HepG2 (cell line): Measurements from ENCODE around the gene ITGB6. TPM values are rescaled to one million over a fixed set of nuclear protein-coding genes. Genes with fewer than 3 reads are reported as not detected.

Experiments
- ATAC-seq: fragments of 200-7000 bp; cut with Tn5 transposase; 3 replicates; pipeline ENCODE4 v1.9.1; 2020; ENCODE audit warnings: mild to moderate bottlenecking, moderate library complexity
- BruUV-seq: library from RNA; stranded (reverse); fragments of 400-500 nt; replicated peaks from 2 replicates; lab custom pipeline; 2021; lab: Mats Ljungman, UMichigan
- CTCF ChIA-PET: fragments of 300-600 bp; formaldehyde crosslinking; extraction: SDS; loops from one replicate; lab custom pipeline; 2021; ENCODE audit warnings: low total read pairs, inconsistent platforms, low intra/inter-chr PET ratio; lab: Yijun Ruan, JAX
- POLR2A ChIA-PET: fragments of 350-600 bp; sonication (Branson Sonifier 250); formaldehyde crosslinking; loops from one replicate; lab custom pipeline; 2020; ENCODE audit warnings: antibody characterized with exemption, inconsistent platforms; lab: Yijun Ruan, JAX
- DNase-seq: peaks from one replicate; pipeline ENCODE4 v3.0.0-alpha.2; 2015; ENCODE audit warnings: low spot score
- FAIRE-seq: peaks from 3 replicates; lab custom pipeline; 2011; peaks lifted over from hg19 to GRCh38; lab: Jason Lieb, UNC
- H2AFZ ChIP-seq: one replicate; pipeline ENCODE4 v1.6.1; 2011; ENCODE audit warnings: low read length, inconsistent platforms
- H3K27ac ChIP-seq: fragments of 300-600 bp; 3 replicates; pipeline ENCODE4 v1.8.0; 2011; ENCODE audit warnings: mixed run types, mild to moderate bottlenecking, mixed read lengths, low read length, inconsistent platforms; ENCODE audit not compliant: insufficient read depth; ENCODE audit errors: extremely low read length
- H3K27me3 ChIP-seq, 2 experiments: fragments of 200-600 bp in 1 of 2; 2 replicates in 1 of 2; 3 replicates in 1 of 2; pipeline versions ENCODE4 v1.6.0 to v1.8.0; 2011; ENCODE audit warnings: low read length in 2 of 2, mild to moderate bottlenecking in 2 of 2, moderate library complexity in 2 of 2, inconsistent platforms in 1 of 2; ENCODE audit not compliant: insufficient read depth in 2 of 2, control insufficient read depth in 1 of 2
- H3K36me3 ChIP-seq, 2 experiments: fragments of 200-600 bp in 1 of 2; replicated peaks in 1 of 2; 2 replicates in 1 of 2; 3 replicates in 1 of 2; pipeline versions ENCODE4 v1.5.1 to v1.8.0; 2011; ENCODE audit warnings: low read length in 2 of 2, inconsistent platforms in 1 of 2; ENCODE audit not compliant: insufficient read depth in 2 of 2, control insufficient read depth in 1 of 2
- H3K4me1 ChIP-seq: 2 replicates; pipeline ENCODE4 v1.5.1; 2012; ENCODE audit warnings: low read length, inconsistent platforms; ENCODE audit not compliant: insufficient read depth
- H3K4me2 ChIP-seq: 2 replicates; pipeline ENCODE4 v1.6.0; 2011; ENCODE audit warnings: low read depth, low read length, inconsistent platforms
- H3K4me3 ChIP-seq, 3 experiments: fragments of 200-600 bp in 1 of 3; sonication (generic), shearing (Covaris generic) in 1 of 3; replicated peaks in 1 of 3; 2 replicates each; pipeline ENCODE4 v1.5.1; 2011 to 2016; ENCODE audit warnings: low read length in 3 of 3, inconsistent platforms in 2 of 3, low read depth in 2 of 3, mild to moderate bottlenecking in 2 of 3, control low read depth in 1 of 3, mixed read lengths in 1 of 3; ENCODE audit not compliant: insufficient read depth in 1 of 3
- H3K79me2 ChIP-seq: one replicate; pipeline ENCODE4 v1.6.1; 2011; ENCODE audit warnings: low read length, inconsistent platforms; ENCODE audit not compliant: insufficient read depth
- H3K9ac ChIP-seq: 2 replicates; pipeline ENCODE4 v1.6.0; 2011; ENCODE audit warnings: mild to moderate bottlenecking, low read depth, low read length, inconsistent platforms; ENCODE audit not compliant: insufficient read depth
- H3K9me3 ChIP-seq: 2 replicates; pipeline ENCODE4 v1.5.1; 2012; ENCODE audit warnings: mild to moderate bottlenecking, low read length
- H4K20me1 ChIP-seq: 2 replicates; pipeline ENCODE4 v1.6.0; 2011; ENCODE audit warnings: inconsistent platforms, mild to moderate bottlenecking, low read length, moderate library complexity; ENCODE audit not compliant: insufficient read depth
- BATF2 ChIP-seq: sonication (generic); formaldehyde crosslinking; IDR thresholded peaks from 2 replicates; pipeline ENCODE4 v1.8.0; 2022; ENCODE audit warnings: mild to moderate bottlenecking, missing genetic modification reagents, moderate library complexity
- IKZF1 ChIP-seq: fragments of 450-650 bp; IDR thresholded peaks from 2 replicates; pipeline ENCODE4 v1.7.1; 2016
- ZNF124 ChIP-seq: sonication (generic); formaldehyde crosslinking; IDR thresholded peaks from 2 replicates; pipeline ENCODE4 v1.4.0; 2020; ENCODE audit warnings: missing genetic modification reagents
- ZNF260 ChIP-seq: sonication (generic); formaldehyde crosslinking; IDR thresholded peaks from 2 replicates; pipeline ENCODE4 v1.4.0; 2020; ENCODE audit warnings: missing genetic modification reagents, low read depth, mild to moderate bottlenecking, borderline replicate concordance
- ZNF572 ChIP-seq: sonication (generic); formaldehyde crosslinking; IDR thresholded peaks from 2 replicates; pipeline ENCODE4 v1.5.1; 2020; ENCODE audit warnings: mild to moderate bottlenecking, missing genetic modification reagents
- ZNF781 ChIP-seq: sonication (generic); formaldehyde crosslinking; IDR thresholded peaks from 2 replicates; pipeline ENCODE4 v1.5.1; 2020; ENCODE audit warnings: borderline replicate concordance, mild to moderate bottlenecking, missing genetic modification reagents; ENCODE audit errors: not compliant biosample characterization
- WGBS: methylation state at CpG from one replicate; pipeline ENCODE4 v1.1.6; 2017; ENCODE audit warnings: low lambda C conversion rate; 5-methylcytosine and 5-hydroxymethylcytosine counted together
- in situ Hi-C: cut with HindIII; loops from 2 replicates; pipeline ENCODE4 v1.10.0; 2017; ENCODE audit warnings: low pct_unique_long_range_greater_than_20kb; ENCODE audit not compliant: extremely low pct_ligation_motif_present
- intact Hi-C: fragments of 100-400 bp; cut with micrococcal nuclease; formaldehyde crosslinking; loops from one replicate; pipeline ENCODE4 v1.10.0; 2022; ENCODE audit not compliant: unreplicated experiment
- polyA plus RNA-seq, 8 experiments: library from polyadenylated mRNA; depleted of rRNA in 3 of 8; stranded (reverse) in 7 of 8; unstranded in 1 of 8; fragments of >200 nt; fragmentation: Illumina TruSeq in 4 of 8; extraction: Trizol in 4 of 8; gene quantifications; 2 replicates each; pipeline versions ENCODE4 v1.2.1 to v1.2.3, GENCODE V29; 2011 to 2016; ENCODE audit warnings: low read depth in 4 of 8, missing spikeins in 1 of 8, mixed read lengths in 1 of 8; ENCODE audit not compliant: insufficient read depth in 1 of 8
- total RNA-seq, 5 experiments: library from RNA; depleted of rRNA; stranded (reverse); fragments of >200 nt; fragmentation: Illumina TruSeq; extraction: Trizol; gene quantifications; 2 replicates each; pipeline ENCODE4 v1.2.3, GENCODE V29; 2016; ENCODE audit warnings: low read depth in 1 of 5
- TF ChIP-seq, protein P1 (sequence below): sonication (generic); formaldehyde crosslinking; IDR thresholded peaks from 2 replicates; pipeline ENCODE4 v1.5.0; 2020; ENCODE audit warnings: mild to moderate bottlenecking, missing genetic modification reagents, moderate library complexity

ITGB6 gene
- total and polyA plus RNA-seq, 2 of the 13 experiments (the other 11 are each of a cell fraction or from before 2014, with no cell fraction given), result not detected

- TF ChIP-seq, protein P1, sequence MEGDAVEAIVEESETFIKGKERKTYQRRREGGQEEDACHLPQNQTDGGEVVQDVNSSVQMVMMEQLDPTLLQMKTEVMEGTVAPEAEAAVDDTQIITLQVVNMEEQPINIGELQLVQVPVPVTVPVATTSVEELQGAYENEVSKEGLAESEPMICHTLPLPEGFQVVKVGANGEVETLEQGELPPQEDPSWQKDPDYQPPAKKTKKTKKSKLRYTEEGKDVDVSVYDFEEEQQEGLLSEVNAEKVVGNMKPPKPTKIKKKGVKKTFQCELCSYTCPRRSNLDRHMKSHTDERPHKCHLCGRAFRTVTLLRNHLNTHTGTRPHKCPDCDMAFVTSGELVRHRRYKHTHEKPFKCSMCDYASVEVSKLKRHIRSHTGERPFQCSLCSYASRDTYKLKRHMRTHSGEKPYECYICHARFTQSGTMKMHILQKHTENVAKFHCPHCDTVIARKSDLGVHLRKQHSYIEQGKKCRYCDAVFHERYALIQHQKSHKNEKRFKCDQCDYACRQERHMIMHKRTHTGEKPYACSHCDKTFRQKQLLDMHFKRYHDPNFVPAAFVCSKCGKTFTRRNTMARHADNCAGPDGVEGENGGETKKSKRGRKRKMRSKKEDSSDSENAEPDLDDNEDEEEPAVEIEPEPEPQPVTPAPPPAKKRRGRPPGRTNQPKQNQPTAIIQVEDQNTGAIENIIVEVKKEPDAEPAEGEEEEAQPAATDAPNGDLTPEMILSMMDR, result peak; percentile 54
These were observed 112.0 kb downstream of the ITGB6 start (continued) for GRCh38 chr2:160087854-160088745.

DNA sequence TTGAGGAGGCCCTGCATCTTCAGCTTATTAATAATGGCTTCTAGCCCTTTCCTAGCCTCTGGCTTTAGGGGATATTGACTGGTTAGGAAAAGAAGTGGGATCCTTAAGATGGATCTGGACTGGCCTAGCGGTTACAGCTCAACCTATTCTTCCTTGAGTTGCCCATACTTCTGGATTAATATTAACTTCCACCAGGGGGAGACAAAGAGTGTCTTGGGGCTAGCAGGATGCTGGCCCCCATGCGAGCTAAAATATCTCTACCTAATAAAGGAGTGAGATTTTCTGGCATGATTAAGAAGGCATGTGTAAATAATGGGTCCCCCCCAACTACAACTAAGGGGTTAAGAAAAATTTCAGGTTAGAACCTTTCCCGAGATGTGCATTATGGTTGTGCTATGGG lies 114.4 kb downstream of the ITGB6 start:
- Histone ChIP-seq H3K4me2 (no peak overlapping the region), H4K20me1 (no peaks in the 10 kb centered on the region), H3K4me3 (no peak overlapping the region), H3K4me1 (no peaks in the 10 kb centered on the region), H3K9me3 (peaks cover 46% of the 10 kb centered on the region), H3K27ac (no peak overlapping the region), H3K27me3 (no peaks in the 10 kb centered on the region; a peak in 1 of 5 replicates), H3K36me3 (no peaks in the 10 kb centered on the region), H3K79me2 (no peaks in the 10 kb centered on the region), H2AFZ (no peak overlapping the region), H3K9ac (no peak overlapping the region)
- TF ChIP-seq ZNF124 (CRISPR knock-in tag) (no peak), ZNF572 (CRISPR knock-in tag) (no peak), IKZF1 (no peak), ZNF781 (CRISPR knock-in tag) (no peak), BATF2 (no peak), ZNF260 (CRISPR knock-in tag) (no peak)
- WGBS, result 12% methylated on average over 3 of the region's 3 CpGs
- FAIRE-seq, result no peak
- POLR2A ChIA-PET, result no interaction called here
- in situ Hi-C loops (no loop called here), intact Hi-C loops (no loop called here)
- peak; percentile 28; the same call in 1 of the 3 replicates for ATAC-seq
- BruUV-seq, result no TSS peak
- CTCF ChIA-PET, result no interaction called here
- DNase-seq, result no peak
